ENCODE data around the gene IRF4. TPM values are rescaled to one million over a fixed set of nuclear protein-coding genes. Genes with fewer than 3 reads are reported as not detected.
"Not testable (repeated sequence)": the region's sequence is repeated elsewhere in the genome, so short reads cannot be mapped to it uniquely, and the experiment has no call there.

Gene IRF4
- total RNA-seq, 4 donors from 2014 or later: 6.6 to 21.2 (median 8.8) TPM

- intact Hi-C loops (cut with DNase I; ENCODE audit: low total_unique reads): no loop called here
- H3K4me3 ChIP-seq (ENCODE audit: low read depth, poor library complexity, severe bottlenecking): no peak overlapping the region
- DNase-seq (ENCODE audit: low spot score in 2 of 2): no peak
- no peak for TF ChIP-seq POLR2A (IDR thresholded peaks at IDR 0.05)
- no peak for TF ChIP-seq CTCF (IDR thresholded peaks at IDR 0.05)
- WGBS, 2 donors: 73 to 75% methylated on average over 10 of the region's 10 CpGs
Measured at GRCh38 chr6:376827-377640, 14.5 kb upstream of the IRF4 start.

- 86 to 89% methylated on average over 13 of the region's 13 CpGs for WGBS, 2 donors
- H3K4me3 ChIP-seq (ENCODE audit: low read depth, poor library complexity, severe bottlenecking); DNase-seq (ENCODE audit: low spot score in 2 of 2); intact Hi-C loops (cut with DNase I; ENCODE audit: low total_unique reads): not testable (repeated sequence)
Measured at GRCh38 chr6:377641-378020, 13.9 kb upstream of the IRF4 start.

GRCh38 chr6:378090-378957 is 13.2 kb upstream of the IRF4 start:
- TF ChIP-seq CTCF (IDR thresholded peaks at IDR 0.05) (no peak), POLR2A (IDR thresholded peaks at IDR 0.05) (no peak)
- WGBS, 2 donors: 80 to 86% methylated on average over 24 of the region's 24 CpGs
- H3K4me3 ChIP-seq (ENCODE audit: low read depth, poor library complexity, severe bottlenecking): no peak overlapping the region
- no peak for DNase-seq (ENCODE audit: low spot score in 2 of 2)
- intact Hi-C loops (cut with DNase I; ENCODE audit: low total_unique reads): no loop called here

GRCh38 chr6:378958-379409 is 12.6 kb upstream of the IRF4 start:
- no peak overlapping the region for H3K4me3 ChIP-seq (ENCODE audit: low read depth, poor library complexity, severe bottlenecking)
- DNase-seq (ENCODE audit: low spot score in 2 of 2): no peak
- TF ChIP-seq CTCF (IDR thresholded peaks at IDR 0.05) (no peak), POLR2A (IDR thresholded peaks at IDR 0.05) (no peak)
- intact Hi-C loops (cut with DNase I; ENCODE audit: low total_unique reads): no loop called here
- WGBS, 2 donors: 70 to 72% methylated on average over 11 of the region's 11 CpGs

- H3K4me3 ChIP-seq (ENCODE audit: low read depth, poor library complexity, severe bottlenecking): no peak overlapping the region
- intact Hi-C loops (cut with DNase I; ENCODE audit: low total_unique reads): no loop called here
- no peak for DNase-seq (ENCODE audit: low spot score in 2 of 2)
- WGBS, 2 donors: 76 to 79% methylated on average over 28 of the region's 28 CpGs
- no peak for TF ChIP-seq CTCF (IDR thresholded peaks at IDR 0.05)
- no peak for TF ChIP-seq POLR2A (IDR thresholded peaks at IDR 0.05)
Measured at GRCh38 chr6:379410-380181, 12.0 kb upstream of the IRF4 start.
